ENCODE results near the gene GRK3. TPM values are rescaled to one million over a fixed set of nuclear protein-coding genes. Genes with fewer than 3 reads are reported as not detected.
"Not testable (repeated sequence)": the region's sequence is repeated elsewhere in the genome, so short reads cannot be mapped to it uniquely, and the experiment has no call there.

The GRK3 gene
- polyA plus RNA-seq, 1 donor from 2014 or later, result 10.4 TPM

DNA sequence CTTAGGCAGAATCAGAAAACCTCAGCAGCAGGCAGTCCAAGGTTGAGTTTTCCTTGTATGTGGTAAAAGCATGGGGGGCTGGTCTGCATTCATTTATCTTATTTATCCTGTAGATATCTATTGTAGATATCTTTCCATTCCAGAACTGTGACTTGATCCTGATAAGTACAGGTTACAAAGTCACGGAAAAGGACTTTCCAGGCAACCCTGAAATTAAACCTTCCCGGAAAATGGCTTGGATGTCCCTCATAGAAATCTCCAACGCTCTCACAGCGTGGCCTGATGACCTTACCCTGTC, 128.7 kb downstream of the GRK3 start:
- Mint-ChIP-seq H3K4me1 (peaks cover 0 to 4% (median 4%) of the 10 kb centered on the region in 3 donors), H3K9me3 (no peaks in the 10 kb centered on the region), H3K4me3 (no peak overlapping the region), H3K27ac (no peak overlapping the region), H3K36me3 (peaks cover 3% of the 10 kb centered on the region), H3K27me3 (no peaks in the 10 kb centered on the region)

DNA sequence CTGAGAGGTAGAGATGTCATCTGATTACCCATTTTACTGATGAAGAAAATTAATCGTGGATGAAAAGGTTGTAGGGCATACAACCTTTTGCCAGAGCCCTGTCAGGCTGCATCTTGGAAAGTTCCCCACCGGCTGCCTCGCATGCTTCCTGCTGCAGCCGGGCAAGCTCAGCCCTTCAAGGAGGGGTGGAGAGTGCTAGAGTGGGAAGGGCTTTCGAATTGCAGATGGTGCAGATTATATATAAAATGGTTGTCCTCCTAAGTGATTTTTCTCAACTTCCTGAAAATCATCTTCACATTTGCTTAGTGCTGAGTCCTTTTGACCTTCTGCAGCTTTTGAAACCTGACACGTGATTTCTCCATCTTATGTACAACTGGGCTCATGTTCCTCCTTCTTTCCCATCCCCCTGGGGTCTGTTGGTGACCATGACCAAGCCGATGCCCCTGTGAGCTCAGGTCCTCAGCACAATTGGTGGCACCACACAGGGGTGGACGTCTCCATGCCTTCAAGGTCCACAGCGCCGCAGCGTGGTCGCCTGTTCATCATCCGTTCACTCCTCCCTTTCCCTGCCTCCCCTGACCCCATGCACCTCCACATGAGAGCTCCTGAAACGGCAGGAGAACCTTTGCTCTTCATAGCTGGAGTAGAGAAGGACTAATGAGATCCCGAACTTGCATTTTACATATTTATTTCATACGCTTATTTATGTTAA, 129.9 kb downstream of the GRK3 start:
- Mint-ChIP-seq H3K4me3 (no peak overlapping the region), H3K9me3 (no peaks in the 10 kb centered on the region), H3K4me1 (peaks cover 0 to 4% (median 4%) of the 10 kb centered on the region in 3 donors), H3K27me3 (no peaks in the 10 kb centered on the region), H3K36me3 (peaks cover 3% of the 10 kb centered on the region), H3K27ac (no peak overlapping the region)

DNA sequence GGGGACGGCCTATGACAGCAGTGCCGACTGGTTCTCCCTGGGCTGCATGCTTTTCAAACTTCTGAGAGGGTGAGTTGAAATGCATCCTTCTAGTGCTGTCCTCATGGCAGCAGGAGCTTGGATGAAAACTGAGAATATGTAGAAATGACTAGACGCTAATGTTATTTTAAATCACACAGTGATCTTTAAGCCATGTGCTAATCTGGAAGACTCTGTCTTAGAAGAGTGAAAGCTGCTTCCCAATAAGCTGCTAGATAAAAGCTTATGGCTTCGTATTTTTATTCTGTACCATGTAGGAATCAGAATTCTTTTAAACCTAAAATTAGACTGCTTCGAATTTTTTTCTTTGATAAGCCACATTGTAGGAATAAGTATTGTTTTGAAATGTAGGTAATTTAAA, 130.7 kb downstream of the GRK3 start:
- no peak overlapping the region for H3K4me3 Mint-ChIP-seq
- no peaks in the 10 kb centered on the region for H3K9me3 Mint-ChIP-seq
- no peaks in the 10 kb centered on the region for H3K27me3 Mint-ChIP-seq
- no peak overlapping the region for H3K27ac Mint-ChIP-seq
- peaks cover 3% of the 10 kb centered on the region for H3K36me3 Mint-ChIP-seq
- H3K4me1 Mint-ChIP-seq, result peaks cover 0 to 4% (median 3%) of the 10 kb centered on the region in 3 donors

DNA sequence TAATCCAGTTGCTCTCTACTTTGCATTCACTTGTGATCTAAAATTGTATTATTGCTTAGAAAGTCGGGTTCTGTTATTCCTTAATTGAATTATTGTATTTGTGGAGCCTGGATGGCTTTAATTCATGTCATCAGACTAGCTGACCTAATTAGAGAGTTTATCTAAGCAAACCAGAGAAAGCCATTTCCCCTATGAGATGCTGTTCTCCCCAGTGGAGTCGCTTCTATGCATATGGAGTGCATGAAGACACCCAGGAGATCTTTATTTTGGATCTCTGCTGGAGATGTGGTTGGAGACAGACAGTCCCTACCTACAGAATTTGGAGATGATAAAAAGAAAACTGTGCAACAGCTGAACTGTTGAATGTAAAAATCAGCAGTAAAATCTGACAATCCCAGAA, 132.3 kb downstream of the GRK3 start:
- Mint-ChIP-seq H3K9me3 (no peaks in the 10 kb centered on the region), H3K4me3 (no peak overlapping the region)

DNA sequence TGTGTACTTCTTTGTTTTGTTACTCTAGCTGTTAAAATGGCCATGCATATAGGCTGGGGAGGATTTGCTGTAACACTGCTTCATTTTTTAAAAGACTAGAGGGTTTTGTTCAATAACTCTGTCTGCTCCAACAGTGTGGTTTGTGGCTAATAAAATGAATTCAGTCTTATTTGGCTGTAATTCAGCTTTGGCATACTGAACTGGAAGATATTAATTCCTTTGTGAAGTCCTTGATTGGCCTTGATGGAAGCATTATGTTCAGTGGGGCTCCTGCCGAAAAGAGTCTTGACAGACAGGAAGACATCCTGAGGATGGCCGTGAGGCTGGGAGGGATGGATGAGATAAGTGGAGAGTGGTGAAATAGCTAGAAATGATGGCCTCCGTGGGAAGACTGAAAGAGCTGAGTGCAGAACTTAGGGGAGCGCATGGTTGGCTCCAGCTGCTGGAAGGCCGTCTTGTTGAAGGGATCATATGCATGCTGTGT, 132.7 kb downstream of the GRK3 start:
- Mint-ChIP-seq H3K36me3 (peaks cover 6% of the 10 kb centered on the region), H3K4me3 (no peak overlapping the region), H3K27me3 (no peaks in the 10 kb centered on the region), H3K4me1 (peaks cover 0 to 3% (median 2%) of the 10 kb centered on the region in 3 donors), H3K27ac (peak overlapping the region in 1 of 3 donors; percentile 78), H3K9me3 (no peaks in the 10 kb centered on the region)

More for the DNA sequence above, 132.3 kb downstream of the GRK3 start:
- Mint-ChIP-seq H3K27ac (no peak overlapping the region), H3K36me3 (peaks cover 3% of the 10 kb centered on the region), H3K27me3 (no peaks in the 10 kb centered on the region), H3K4me1 (no peaks in the 10 kb centered on the region)

DNA sequence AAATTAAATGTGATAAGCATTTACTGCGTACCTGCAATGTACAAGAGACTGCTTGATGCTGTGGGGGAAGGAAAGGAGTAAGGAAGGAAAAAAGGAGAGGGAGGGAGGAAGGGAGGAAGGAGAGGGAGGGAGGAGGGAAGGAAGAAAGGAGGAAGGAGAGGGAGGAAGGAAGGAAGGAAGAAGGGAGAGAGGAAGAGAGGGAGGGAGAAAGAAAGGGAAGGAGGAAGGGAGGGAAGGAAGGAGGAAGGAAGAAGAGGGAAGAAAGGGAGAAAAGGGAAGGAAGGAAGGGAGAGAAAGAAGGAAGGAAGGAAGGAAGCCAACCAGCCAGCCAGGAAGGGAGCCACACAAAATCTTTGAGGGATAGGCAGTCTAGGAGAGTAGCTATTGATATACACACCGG, 133.5 kb downstream of the GRK3 start:
- Mint-ChIP-seq H3K4me3 (no peak overlapping the region), H3K9me3 (no peaks in the 10 kb centered on the region), H3K36me3 (peaks cover 6% of the 10 kb centered on the region), H3K27ac (no peak overlapping the region), H3K4me1 (peaks cover 0 to 6% (median 2%) of the 10 kb centered on the region in 3 donors), H3K27me3 (no peaks in the 10 kb centered on the region)

DNA sequence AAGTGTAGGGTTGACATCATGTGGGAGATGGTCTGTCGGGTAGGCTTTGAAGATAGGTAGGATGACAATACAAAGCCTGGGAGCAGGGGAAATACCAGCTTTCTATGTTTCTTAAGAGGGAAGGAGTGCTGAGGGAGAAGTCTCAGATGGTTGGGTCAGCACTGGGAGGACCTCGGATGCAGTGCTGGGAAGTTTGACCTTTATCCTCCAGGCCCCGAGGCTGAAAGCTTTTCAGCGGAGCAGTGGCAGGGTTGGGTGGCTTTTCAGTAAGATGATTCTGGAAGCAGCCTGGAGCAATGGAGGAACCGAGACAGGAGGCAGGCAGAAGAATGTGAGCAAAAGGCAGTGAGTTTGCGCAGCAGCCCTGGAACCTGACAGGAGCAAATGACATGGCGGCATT, 134.0 kb downstream of the GRK3 start:
- H3K4me1 Mint-ChIP-seq, result peaks cover 0 to 6% (median 2%) of the 10 kb centered on the region in 3 donors
- peaks cover 6% of the 10 kb centered on the region for H3K36me3 Mint-ChIP-seq
- H3K9me3 Mint-ChIP-seq, result no peaks in the 10 kb centered on the region
- H3K27ac Mint-ChIP-seq, result no peak overlapping the region
- no peaks in the 10 kb centered on the region for H3K27me3 Mint-ChIP-seq
- H3K4me3 Mint-ChIP-seq, result no peak overlapping the region

DNA sequence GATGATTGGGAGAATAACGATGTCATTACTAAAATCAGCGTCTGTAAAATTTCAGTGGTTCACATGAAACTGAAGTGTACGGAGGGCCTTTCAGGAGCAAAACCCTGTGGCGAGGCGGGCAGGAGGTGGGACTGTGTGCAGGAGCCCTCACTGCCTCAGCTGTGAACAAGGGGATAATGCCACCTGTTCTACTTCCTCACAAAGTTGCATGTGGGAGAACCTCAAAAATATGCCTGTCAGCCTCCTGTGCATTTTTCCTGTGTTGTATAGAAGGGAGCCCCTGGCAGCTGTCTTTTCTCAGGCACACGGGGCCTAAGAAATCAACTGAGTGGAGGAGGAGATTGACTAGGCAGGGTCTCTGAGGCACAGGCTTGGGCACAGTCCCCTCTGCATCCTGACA, 134.5 kb downstream of the GRK3 start:
- peaks cover 6% of the 10 kb centered on the region for H3K36me3 Mint-ChIP-seq
- H3K27me3 Mint-ChIP-seq, result no peaks in the 10 kb centered on the region
- H3K27ac Mint-ChIP-seq, result no peak overlapping the region

DNA sequence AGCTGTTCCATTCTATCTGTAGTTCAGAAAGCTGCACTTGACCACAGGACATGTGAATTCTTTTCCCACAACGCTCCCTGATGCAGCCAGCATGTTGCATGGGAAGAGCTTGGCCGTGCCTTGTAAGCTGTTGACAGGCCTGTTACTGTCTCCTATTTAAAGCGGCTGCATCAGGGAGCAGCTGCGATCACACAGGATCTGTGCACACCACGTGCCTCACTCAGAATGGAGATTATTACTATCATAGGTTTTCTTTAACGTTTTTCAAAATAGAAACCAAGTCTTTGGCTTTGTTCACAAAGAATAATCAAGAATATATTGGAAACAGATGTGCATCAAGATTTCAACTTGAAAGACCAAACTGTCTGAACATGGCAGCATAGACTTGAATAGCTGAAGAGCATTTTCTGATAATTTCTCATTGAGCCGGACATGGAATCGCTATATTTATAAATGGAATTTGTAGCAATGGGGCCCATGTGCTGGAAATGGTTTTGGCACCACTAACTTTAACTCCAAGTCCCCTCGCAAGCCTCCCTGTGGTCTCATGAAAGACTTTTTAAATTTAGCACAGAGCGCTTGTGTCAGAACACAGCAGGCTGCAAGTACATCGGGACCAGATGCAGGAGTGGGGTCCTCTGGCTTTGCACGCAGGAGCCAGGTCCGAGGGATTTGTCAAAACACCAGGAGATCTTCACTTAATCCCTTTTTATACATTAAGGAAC, 136.7 kb downstream of the GRK3 start:
- H3K27ac Mint-ChIP-seq, result peak overlapping the region in 1 of 3 donors; percentile 56
- no peak overlapping the region for H3K4me3 Mint-ChIP-seq
- no peaks in the 10 kb centered on the region for H3K27me3 Mint-ChIP-seq
- no peaks in the 10 kb centered on the region for H3K9me3 Mint-ChIP-seq
- H3K36me3 Mint-ChIP-seq, result peaks cover 6% of the 10 kb centered on the region
- H3K4me1 Mint-ChIP-seq, result peaks cover 0 to 6% (median 5%) of the 10 kb centered on the region in 3 donors

More for the DNA sequence above, 134.5 kb downstream of the GRK3 start:
- Mint-ChIP-seq H3K4me1 (peaks cover 0 to 6% (median 3%) of the 10 kb centered on the region in 3 donors), H3K9me3 (no peaks in the 10 kb centered on the region), H3K4me3 (no peak overlapping the region)

DNA sequence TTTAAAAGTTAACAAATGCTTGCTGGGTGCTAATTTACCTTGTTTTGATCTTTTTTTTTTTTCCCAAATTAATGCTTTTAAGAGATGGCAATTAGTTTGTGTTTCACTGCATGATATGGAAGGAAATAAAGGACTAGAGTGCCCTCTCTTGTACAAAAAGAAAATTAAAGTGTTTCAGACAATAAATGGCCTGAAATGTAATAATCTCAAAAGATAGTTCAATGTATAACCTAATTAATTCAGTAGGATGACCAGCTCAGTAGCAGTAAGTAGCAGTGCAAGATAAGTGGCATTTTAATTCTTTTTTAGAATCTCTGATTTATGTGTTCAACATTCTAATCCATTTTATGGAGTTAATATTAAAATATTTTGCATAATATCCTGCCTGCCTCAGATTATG, 137.6 kb downstream of the GRK3 start:
- Mint-ChIP-seq H3K36me3 (peaks cover 6% of the 10 kb centered on the region), H3K27me3 (no peaks in the 10 kb centered on the region), H3K27ac (no peak overlapping the region), H3K9me3 (no peaks in the 10 kb centered on the region), H3K4me1 (peaks cover 0 to 6% (median 5%) of the 10 kb centered on the region in 3 donors), H3K4me3 (no peak overlapping the region)

DNA sequence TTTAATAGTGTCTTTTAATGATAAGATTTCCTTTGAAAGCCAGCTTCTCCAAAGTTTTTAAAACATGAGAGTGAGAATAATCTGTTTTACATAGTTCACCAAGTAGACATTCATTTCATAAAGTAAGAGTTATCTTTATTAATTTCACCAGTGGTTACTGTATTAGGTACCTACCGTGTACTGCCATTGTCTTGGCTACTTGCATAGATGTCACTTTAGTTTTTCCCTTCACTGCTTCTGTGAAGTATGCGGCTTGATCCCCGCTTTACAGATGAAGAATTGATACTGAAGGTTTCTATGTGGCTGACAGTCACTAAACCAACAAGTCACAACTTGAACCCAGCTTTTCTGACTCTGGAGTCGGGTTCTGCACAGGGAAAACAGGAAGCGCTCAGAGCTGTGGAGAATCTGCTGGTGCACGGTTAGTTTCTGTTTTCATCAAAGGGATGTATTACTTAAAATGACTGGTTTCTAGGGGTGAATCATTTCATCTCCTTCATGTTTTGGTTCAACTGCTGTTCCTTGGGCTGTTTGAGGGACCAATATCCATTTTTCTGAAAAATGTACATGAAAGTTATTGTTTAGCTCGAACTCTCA, 138.2 kb downstream of the GRK3 start:
- peaks cover 6% of the 10 kb centered on the region for H3K36me3 Mint-ChIP-seq
- no peaks in the 10 kb centered on the region for H3K27me3 Mint-ChIP-seq
- H3K27ac Mint-ChIP-seq, result no peak overlapping the region
- no peak overlapping the region for H3K4me3 Mint-ChIP-seq
- no peaks in the 10 kb centered on the region for H3K9me3 Mint-ChIP-seq
- H3K4me1 Mint-ChIP-seq, result peaks cover 3 to 6% (median 5%) of the 10 kb centered on the region in 3 donors

DNA sequence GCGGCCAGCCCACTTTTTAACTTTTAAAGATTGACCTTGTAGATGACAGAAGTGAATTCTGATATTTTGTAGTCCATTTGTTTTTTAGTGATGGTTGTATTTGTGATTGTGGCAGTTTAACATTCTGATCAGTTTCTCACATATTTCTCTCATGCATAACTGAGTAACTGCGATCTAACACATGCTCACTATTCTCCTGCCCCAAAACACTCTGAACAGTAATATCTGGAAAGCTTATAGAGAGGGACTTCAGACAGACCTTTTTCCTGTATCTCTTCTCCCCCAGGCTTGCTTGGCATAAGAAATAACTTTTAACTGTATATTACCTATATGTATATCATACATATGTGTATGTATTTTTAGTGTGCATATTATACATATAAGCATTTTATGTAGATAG, 140.2 kb downstream of the GRK3 start:
- Mint-ChIP-seq H3K4me3 (no peak overlapping the region), H3K9me3 (no peaks in the 10 kb centered on the region), H3K36me3 (peaks cover 6% of the 10 kb centered on the region), H3K4me1 (peaks cover 3 to 6% (median 5%) of the 10 kb centered on the region in 3 donors), H3K27me3 (no peaks in the 10 kb centered on the region), H3K27ac (no peak overlapping the region)

DNA sequence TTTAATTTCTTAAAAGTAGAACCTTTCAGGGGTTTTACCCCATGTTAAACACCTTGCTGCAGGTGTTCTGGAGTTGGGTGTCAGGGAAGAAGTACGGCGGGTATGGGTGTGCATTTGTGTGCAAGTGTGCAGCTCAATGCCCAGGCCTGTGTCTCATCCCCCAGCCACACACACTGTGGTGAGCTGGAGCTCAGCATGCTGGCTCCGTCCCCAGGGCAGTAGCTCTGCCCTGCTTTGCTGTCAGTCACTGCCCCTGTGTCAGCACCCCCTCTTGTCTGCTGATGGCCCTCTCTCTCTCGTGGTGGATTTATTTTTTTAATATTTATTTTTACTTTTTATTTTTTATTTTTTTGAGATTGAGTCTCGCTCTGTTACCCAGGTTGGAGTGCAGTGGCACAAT, 141.7 kb downstream of the GRK3 start:
- H3K4me3 Mint-ChIP-seq, result no peak overlapping the region
- no peaks in the 10 kb centered on the region for H3K27me3 Mint-ChIP-seq
- peak overlapping the region in 1 of 3 donors; percentile 24 for H3K27ac Mint-ChIP-seq
- peaks cover 6% of the 10 kb centered on the region for H3K36me3 Mint-ChIP-seq
- H3K9me3 Mint-ChIP-seq, result no peaks in the 10 kb centered on the region
- peaks cover 3 to 6% (median 5%) of the 10 kb centered on the region in 3 donors for H3K4me1 Mint-ChIP-seq

DNA sequence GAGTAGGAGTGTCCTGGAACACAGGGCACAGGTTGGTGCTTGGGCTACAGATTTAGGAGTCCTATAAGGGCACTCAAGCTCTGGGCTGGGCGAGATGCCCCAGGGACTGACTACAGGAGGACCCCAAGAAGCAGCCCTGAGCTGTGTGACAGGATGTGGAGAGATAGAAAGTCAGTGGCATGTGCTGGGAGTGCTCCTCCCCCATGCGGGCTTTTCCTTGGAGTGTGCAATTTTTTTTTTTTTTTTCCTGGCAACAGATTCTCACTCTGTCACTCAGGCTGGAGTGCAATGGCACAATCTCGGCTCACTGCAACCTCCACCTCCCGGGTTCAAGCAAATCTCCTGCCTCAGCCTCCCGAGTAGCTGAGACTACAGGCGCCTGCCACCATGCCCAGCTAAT, 144.0 kb downstream of the GRK3 start:
- H3K9me3 Mint-ChIP-seq, H3K4me1 Mint-ChIP-seq, H3K27ac Mint-ChIP-seq, H3K36me3 Mint-ChIP-seq, H3K27me3 Mint-ChIP-seq: not testable (repeated sequence)
- H3K4me3 Mint-ChIP-seq, result peak overlapping the region in 1 of 4 donors; percentile 12

DNA sequence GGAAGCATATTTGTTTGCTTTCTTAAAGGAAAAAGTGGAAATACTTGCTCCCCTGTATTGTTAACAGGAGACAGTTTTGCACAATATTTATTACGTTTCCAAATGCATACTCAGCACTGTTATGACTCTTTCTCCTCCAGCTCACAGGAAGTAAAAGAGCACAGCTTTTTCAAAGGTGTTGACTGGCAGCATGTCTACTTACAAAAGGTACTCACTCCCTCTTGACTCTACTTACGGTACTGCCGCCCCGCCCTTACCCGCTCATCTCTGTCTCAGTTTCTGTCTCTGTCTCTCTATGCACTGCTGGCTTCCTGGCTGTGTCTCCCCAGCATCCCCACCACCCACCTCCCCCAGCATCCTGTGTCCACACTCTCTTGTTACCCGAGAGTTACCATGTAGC, 145.3 kb downstream of the GRK3 start:
- peaks cover 0 to 3% (median 0%) of the 10 kb centered on the region in 3 donors for H3K4me1 Mint-ChIP-seq
- H3K4me3 Mint-ChIP-seq, result no peak overlapping the region
- no peaks in the 10 kb centered on the region for H3K27me3 Mint-ChIP-seq
- peaks cover 2% of the 10 kb centered on the region for H3K36me3 Mint-ChIP-seq
- no peak overlapping the region for H3K27ac Mint-ChIP-seq
- no peaks in the 10 kb centered on the region for H3K9me3 Mint-ChIP-seq

Measured in IgD-negative memory B cell (primary cell).